Tongue (tissue), 2 donors: ENCODE measurements around the gene MDP1. TPM values are rescaled to one million over a fixed set of nuclear protein-coding genes. Genes with fewer than 3 reads are reported as not detected.

Experiments used
- DNase-seq: peaks from one replicate; pipeline ENCODE4 v3.0.0-alpha.2; 2015
- total RNA-seq: library from RNA; depleted of rRNA; stranded (reverse); fragments of >200 nt; gene quantifications from one replicate; pipeline ENCODE4 v1.2.3, GENCODE V29; 2014

The MDP1 gene
- total RNA-seq, 1 donor from 2014 or later: 12.9 TPM

DNA sequence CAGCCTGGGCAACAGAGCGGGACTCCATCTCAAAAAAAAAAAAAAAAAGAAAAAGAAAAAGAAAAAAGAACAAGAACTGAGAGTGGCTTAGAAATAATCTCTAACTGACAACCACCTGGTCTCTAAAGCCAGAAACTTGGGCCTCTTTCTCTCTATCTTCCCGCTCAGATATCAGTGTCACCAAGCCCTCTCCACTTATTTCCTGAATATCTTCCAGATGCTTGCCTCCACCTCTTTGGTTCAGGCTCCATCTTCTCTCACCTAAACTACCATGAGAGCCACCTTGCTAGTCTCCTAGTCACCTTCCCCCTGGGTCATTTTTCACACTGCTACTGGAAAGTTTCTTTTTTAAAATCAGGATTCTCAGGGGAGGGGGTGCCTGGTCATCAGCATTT, 18.8 kb downstream of the MDP1 start:
- DNase-seq: no peak

GRCh38 chr14:24196071-24197055, 19.5 kb downstream of the MDP1 start:
- peak; percentile 50 for DNase-seq

DNA sequence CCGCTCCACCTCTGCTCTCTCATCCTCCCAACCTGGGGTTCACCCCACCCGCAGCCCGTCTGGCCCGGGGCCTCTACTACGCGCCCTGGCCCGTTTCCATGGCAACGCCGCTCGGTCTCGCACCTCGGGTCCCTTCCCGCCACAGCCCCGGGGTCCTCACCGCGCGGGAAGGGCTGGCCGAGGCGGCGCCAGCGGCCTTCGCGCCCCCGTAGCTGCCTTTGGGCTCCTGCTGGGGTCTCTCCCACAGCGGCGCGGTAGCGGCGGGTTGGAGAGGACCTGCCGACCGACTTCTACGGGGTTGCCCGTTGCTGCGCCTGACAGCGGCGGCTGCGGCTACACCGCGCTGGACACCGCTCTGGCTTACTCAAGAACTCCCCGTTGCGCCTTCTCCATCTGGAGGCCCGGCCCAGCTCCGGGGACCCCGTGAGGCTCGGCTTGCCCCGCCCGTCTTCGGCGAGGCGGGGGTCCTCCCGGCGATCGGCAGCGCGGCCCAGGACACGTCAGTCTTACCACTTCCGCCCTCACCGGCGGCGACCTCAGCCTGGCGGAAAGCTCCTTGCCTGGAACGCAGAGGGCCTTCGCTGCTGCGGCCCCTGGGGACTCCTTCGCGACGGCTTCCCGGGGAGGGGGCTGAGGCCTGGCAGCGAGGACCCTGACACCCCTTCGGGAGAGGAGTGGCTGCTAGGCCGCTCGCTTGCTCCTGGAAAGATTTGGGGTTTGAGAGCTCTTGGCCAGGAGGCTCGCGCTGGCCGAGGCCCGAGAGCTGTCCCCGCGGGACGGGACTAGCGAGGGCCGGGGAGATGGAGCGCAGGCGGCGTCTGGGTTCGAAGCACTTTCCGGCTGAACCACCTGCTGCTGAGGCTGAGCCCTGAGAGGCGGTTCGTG, 20.4 kb downstream of the MDP1 start, which contains the start of gene TM9SF1:
Gene TM9SF1, minus strand, starts transcription at position 256 of the 885 bp plus-strand sequence. CDS start 422 bp downstream, outside the sequence.
- DNase-seq: peak; percentile 93

- no peak for DNase-seq
These were observed 21.0 kb downstream of the MDP1 start for GRCh38 chr14:24194873-24195185.

DNA sequence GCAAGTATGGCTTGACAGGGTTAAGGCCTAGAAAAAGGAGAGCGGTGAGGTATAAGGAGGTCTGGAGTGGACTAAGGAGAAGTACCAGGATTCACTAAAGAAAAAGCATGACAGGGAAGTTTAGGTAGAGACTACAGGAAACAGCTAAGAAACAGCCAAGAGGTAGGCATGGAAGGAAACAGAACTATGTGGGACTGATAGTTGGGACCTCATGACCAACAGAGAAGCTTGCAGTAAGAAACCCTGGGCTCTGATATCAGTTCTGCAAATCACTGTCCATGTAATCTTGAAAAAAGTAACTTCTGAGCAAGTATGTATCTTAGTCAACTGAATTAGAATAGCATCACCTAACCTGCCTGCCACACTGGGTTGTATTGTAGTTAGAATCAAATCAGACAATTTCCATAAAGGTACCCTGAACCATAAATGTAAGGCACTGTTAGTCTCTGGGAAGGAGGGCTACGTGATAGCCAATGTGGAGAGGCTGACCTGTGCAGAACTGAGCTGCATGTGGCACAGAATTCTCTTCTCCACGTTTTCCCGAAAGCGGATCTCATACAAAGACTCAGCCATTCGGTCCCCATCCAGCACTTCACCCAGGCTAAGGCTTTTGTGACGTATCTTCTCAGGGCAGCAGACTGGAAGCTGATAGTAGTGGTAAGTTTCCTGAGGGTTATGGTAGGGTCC, 21.5 kb downstream of the MDP1 start:
- DNase-seq: no peak

GRCh38 chr14:24192933-24193332, 22.9 kb downstream of the MDP1 start:
- no peak for DNase-seq

DNA sequence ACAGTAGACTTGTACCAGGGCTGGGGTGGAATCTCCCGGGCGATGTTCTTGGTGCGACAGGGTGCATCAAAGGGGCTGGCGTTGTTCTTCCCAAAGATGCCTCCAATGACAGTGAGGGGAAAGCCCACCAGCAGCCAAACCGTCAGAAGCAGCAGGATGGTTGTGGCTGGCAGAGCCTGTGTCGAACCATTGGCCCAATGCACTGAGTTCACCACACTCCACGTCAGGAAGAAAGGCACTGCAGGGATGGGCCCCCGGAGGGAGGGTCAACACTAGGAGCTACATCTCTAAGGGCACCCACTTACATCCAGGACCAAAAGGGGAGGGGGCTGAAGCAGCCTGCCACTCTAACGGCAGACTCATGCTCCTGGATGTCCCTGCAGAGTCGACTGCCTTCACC, 25.4 kb downstream of the MDP1 start:
- DNase-seq: no peak

DNA sequence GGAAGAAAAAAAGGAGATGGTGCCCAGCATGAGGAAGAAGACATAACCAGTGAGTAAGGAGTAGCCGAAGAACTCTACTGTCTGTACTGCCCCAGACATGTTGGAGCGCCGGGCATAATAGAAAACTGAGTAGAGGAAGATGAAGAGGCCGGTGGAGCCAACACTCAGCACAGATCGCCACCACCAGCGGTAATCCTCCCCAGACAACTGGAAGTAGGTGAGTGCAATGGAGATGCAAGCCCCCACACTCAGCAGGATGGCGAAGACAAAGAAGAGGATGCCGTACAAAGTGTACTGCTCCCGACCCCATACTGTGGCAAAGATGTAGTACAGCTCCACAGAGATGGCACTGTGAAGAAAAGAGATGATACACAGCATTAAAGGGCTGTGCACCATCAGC, 26.4 kb downstream of the MDP1 start:
- no peak for DNase-seq

- no peak for DNase-seq
These were observed 26.8 kb downstream of the MDP1 start for GRCh38 chr14:24189059-24189375.

DNA sequence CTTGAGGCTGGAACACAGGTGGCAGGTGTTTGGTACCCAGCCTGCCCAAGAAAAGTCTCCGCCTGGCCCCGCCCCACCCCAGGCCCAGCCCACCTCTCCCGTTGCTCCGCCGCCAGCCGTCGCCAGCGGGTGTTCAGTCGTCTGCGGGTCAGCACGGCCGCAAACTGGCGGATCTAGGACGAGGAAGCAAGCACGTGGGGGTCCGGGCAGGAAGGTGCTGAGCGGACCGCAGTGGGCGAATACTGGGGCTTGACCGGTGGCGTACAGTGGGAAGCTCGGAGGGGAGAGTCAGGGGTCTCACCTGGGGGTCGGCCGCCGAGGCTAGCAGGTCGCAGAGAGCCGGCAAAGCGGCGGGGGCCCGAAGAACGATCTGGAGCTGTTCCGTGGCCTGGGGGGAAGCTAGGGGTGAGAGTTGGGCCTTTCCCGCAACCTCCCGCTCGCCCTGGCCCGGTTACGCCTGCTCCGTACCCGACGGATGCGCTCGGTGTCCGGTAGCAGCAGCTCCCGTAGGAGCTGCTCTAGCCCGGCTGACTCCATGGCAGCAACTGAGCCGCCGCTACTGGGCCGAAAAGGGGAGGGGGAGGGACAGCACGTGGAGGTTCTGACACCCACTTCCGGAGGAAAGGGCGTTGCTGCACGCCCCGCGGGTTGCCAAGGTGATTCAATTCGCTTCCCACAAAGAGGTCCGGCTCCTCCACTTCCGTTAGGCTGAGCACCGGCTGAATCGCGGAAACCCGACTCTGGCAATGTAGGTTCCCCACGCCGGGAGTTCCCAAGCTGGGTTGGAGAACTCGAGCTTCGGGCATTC, 27.4 kb downstream of the MDP1 start, which contains the start of gene IPO4:
Gene IPO4, minus strand, starts transcription at position 566 of the 808 bp plus-strand sequence. Its CDS starts 29 bp downstream, at position 537.
- DNase-seq: peak; percentile 98

DNA sequence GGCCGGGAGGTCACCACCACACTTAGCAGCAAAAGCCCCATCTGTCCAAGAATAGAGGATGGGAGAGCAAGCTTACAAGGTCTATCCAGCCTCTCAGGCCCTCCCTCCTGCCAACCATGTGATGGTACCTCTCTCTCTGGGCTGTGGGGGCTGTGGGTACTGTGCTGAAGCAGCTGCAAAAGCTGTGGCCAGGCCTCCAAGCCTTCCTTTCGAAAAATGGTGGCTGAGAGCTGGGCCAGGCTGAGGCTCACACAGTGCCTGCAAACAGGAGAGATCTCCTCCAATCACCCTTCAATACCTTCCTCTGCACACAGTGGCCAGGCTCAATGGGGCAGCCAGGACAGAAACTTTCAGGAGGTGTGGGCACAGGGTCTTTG, 28.3 kb downstream of the MDP1 start:
- no peak for DNase-seq

DNA sequence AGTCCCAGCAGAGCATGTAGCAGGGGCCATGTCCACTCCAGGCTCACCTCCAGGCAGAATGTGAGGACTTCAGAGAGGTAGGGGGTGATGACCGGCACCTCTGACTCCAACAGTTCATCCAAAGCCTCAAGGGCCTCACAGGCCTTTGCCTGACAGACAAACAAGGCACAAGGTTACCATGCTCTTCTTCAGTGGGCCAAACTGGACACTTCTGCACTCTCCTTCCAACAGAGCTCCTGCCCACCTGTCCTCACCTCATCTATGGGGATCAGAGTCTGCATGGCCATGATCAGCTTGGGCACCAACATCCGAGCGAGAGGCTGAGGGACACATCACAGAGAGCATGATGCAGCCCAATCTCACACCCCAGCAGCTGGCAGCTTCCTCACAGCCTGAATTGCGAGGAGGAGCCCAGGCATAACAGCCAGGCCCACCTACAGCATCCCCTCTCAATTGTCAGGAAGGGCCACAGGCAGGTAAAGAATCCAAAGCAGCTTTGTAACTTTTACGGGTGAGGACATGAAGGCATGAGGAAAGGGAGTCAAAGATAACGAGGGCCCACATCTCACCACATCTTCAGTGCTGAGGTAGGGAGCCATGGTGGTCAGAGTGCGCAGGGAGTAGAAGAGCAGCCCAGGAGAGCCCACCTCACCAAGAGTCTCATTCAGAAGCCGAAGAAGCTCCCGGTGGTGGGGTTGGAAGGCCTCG, 28.9 kb downstream of the MDP1 start:
- DNase-seq: no peak

DNA sequence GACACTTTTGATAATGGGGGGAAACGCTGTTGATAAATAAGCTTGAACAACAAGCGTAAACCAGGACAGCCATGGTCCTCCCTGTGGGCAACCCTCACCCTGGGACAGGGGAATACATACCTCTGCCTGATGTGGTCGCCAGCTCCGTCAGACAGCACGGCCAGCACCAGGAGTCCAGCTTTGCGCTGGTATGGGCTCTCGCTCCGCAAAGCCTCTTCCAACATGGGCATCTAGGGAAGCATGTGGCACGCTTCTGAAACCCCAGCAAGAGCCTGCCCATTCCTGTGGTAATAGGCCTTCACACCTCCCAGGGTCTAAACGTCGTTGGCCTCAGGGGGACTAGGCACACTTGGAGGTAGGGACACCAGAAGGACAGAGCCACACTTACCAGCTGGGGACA, 30.1 kb downstream of the MDP1 start:
- DNase-seq: no peak

- no peak for DNase-seq
These were observed 30.8 kb downstream of the MDP1 start for GRCh38 chr14:24185026-24185425.

DNA sequence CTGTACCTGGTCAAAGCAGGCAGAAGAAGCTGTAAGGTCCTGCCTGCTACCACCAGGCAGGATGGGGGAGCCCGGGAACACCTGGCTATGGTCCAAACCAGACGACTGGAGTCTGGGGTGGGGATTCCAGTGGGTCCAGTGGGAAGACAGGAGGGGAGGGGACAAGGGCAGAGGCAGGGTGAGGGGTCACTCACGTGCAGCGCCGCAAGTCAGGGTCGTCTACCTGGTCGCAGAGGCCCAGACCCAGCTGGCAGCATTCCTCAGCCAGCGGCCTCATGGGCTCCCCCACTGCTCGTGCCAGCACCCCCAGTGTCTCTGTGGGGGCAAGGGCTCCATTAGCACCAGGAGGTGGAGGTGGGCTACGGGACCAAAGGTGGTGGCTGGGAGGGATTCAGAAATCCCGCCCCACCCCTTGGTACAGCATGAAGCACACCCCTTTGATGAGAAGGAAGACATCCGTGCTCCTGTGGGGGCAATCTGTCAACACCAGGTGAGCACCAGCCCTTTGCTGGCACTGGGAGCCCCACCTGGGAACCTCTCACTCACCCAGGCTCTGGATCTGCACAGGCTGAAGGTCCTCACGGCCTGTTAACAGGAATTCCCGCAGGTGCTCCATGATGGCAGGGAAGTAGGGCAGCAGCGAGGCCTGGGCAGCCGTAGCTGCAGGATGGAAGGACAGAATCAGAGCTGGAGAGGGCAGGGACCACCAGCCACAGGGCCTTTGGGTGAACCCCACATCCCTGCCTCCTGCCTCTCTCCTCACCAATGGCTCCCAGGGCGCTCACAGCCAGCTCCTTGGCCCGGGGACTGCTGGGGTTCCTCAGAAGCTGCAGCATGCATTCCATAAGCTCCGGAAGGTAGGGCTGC, 31.5 kb downstream of the MDP1 start:
- no peak for DNase-seq

- DNase-seq: no peak
These were observed 32.8 kb downstream of the MDP1 start for GRCh38 chr14:24183014-24183481.

DNA sequence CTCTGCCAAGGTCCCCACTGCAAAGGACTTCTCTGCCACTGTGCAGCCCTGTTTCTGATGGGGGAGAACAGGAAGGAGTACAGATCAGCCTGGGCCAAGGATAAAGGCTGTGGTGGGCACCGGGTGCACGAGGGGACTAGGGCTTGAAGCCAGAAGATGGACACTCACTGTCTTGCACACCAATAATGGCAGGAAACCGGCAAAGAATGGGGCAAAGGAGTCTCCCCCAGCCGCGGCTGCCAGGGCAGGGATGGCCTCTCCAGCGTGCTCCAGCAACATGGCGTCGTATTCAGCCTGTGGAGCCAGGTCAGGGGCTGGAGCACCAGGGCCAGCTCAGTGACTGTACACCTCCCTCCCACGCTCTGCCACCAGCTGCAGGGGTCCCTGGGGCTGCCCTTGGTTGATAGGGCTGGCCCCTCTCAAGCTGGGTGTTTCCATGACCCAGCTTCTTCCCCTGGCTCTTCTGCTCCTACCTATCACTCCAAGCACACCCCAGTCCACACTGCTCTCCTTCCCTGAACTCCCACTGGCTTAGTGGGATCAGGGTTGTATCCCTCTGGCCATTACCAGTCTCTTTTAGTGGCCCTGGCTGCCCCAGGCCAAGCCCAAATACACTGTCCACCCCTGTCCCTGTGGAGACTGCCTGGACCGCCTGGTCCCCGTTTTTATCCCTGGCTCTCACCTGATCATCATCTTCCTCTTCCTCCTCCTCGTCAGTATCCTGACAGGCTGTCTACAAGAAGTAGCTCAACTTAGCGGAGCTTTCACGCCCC, 33.6 kb downstream of the MDP1 start:
- DNase-seq: no peak

- no peak for DNase-seq
These were observed 34.3 kb downstream of the MDP1 start for GRCh38 chr14:24181371-24182077.
